Upper lobe of right lung (tissue), 1 donor: ENCODE measurements around the gene NCKAP5. TPM values are rescaled to one million over a fixed set of nuclear protein-coding genes. Genes with fewer than 3 reads are reported as not detected.

Experiments used
- ATAC-seq: fragments of 200-7000 bp; cut with Tn5 transposase; one replicate; pipeline ENCODE4 v1.9.1; 2020; ENCODE audit warnings: mild to moderate bottlenecking, moderate library complexity
- DNase-seq: peaks from one replicate; pipeline ENCODE4 v3.0.0-alpha.2; 2020
- H3K27ac ChIP-seq: fragments of 200-600 bp; one replicate; pipeline ENCODE4 v1.8.0; 2022
- H3K27me3 ChIP-seq: fragments of 200-600 bp; one replicate; pipeline ENCODE4 v1.8.0; 2022; ENCODE audit warnings: mild to moderate bottlenecking
- H3K36me3 ChIP-seq: fragments of 200-600 bp; one replicate; pipeline ENCODE4 v1.8.0; 2022
- H3K4me1 ChIP-seq: fragments of 200-600 bp; one replicate; pipeline ENCODE4 v1.8.0; 2022
- H3K4me3 ChIP-seq: fragments of 200-600 bp; one replicate; pipeline ENCODE4 v1.8.0; 2022; ENCODE audit warnings: mild to moderate bottlenecking
- H3K9me3 ChIP-seq: fragments of 200-600 bp; one replicate; pipeline ENCODE4 v1.8.0; 2022
- intact Hi-C: fragments of 100-400 bp; cut with DNase I; formaldehyde crosslinking; loops from one replicate; pipeline ENCODE4 v1.11.0; 2022
- total RNA-seq: library from RNA; stranded (reverse); fragmentation: NEBNext Ultra II Directional; extraction: Animal tissue kit (Norgen Biotek cat#: 25700); gene quantifications from one replicate; pipeline ENCODE4 v1.2.1, GENCODE V29; 2021
- TF ChIP-seq, protein P1 (sequence below): fragments of 200-600 bp; IDR thresholded peaks from one replicate; pipeline ENCODE4 v1.8.0; 2022; ENCODE audit warnings: antibody characterized with exemption
- donor health status: DM: no; HTN: yes; CAD: no; lungs with severe emphysema.

NCKAP5 gene
- total RNA-seq, 1 donor from 2014 or later = 40.8 TPM

DNA sequence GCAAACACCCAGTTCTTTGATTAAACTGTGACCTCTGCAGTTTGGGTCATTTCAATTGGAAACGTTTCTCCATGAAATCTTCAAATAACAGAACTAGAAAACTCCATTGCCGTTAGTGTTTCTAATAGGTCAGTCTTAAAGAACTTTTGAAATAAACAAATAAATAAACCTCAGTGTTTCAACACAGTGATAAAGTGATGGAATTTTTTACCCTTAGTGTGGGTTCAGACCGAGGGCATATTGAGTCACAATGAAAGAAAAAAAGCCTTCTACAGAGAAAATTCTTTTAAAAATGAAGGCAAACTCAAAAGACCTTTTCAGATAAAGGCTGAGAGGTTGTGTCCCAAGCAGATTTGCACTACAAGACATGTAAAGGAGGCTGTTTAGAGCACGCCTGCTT lies 149.6 kb downstream of the NCKAP5 start:
- Histone ChIP-seq H3K27ac (no peak overlapping the region), H3K27me3 (no peaks in the 10 kb centered on the region), H3K9me3 (no peaks in the 10 kb centered on the region), H3K4me3 (no peak overlapping the region), H3K4me1 (no peaks in the 10 kb centered on the region), H3K36me3 (no peaks in the 10 kb centered on the region)
- TF ChIP-seq, protein P1, sequence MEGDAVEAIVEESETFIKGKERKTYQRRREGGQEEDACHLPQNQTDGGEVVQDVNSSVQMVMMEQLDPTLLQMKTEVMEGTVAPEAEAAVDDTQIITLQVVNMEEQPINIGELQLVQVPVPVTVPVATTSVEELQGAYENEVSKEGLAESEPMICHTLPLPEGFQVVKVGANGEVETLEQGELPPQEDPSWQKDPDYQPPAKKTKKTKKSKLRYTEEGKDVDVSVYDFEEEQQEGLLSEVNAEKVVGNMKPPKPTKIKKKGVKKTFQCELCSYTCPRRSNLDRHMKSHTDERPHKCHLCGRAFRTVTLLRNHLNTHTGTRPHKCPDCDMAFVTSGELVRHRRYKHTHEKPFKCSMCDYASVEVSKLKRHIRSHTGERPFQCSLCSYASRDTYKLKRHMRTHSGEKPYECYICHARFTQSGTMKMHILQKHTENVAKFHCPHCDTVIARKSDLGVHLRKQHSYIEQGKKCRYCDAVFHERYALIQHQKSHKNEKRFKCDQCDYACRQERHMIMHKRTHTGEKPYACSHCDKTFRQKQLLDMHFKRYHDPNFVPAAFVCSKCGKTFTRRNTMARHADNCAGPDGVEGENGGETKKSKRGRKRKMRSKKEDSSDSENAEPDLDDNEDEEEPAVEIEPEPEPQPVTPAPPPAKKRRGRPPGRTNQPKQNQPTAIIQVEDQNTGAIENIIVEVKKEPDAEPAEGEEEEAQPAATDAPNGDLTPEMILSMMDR = no peak
- DNase-seq (no peak), ATAC-seq (no peak)
- intact Hi-C loops = no loop called here

DNA sequence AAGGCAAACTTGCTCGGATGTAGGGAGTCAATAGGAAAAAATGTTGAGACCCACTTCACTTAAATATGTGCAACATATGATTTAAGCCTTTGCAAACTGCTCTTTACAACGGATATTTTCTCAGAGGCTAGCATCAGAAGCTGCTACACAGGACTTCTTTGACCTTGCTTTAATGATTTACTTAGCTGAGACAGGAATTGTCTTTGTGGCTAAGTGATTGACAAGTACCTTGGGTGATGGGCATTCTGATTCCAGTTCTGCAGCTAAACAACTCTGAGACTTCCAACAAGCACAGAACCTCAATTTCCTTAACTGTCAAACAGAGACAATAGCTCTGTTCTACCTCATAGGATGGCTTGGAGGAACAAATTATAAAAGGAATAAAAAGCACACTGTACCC lies 150.2 kb downstream of the NCKAP5 start:
- no peaks in the 10 kb centered on the region for H3K36me3 ChIP-seq
- no peak overlapping the region for H3K4me3 ChIP-seq
- no peaks in the 10 kb centered on the region for H3K27me3 ChIP-seq
- H3K27ac ChIP-seq = no peak overlapping the region
- no peak for DNase-seq
- no peak for ATAC-seq
- intact Hi-C loops = no loop called here
- no peaks in the 10 kb centered on the region for H3K9me3 ChIP-seq
- TF ChIP-seq, protein P1 = no peak
- no peaks in the 10 kb centered on the region for H3K4me1 ChIP-seq

DNA sequence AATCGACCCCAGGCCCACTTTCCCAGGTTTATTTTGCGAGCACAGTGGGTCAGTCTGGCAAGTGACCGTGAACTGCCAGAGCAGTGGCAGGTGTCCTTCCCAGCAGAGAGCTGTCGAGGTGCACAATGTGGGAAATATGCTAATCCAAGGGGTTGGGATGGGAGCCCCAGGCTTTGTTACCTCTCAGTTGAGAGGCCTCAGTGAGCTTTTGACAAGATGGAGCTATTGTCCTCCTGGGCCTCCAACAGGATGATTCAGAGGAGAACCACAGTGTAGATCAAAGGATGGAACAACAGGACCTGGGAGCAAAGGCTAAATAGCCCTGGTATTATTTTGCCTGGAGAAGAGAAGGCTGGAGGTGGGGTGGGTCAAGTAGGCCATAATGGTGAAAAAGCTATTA lies 150.8 kb downstream of the NCKAP5 start:
- DNase-seq (no peak), ATAC-seq (no peak)
- intact Hi-C loops = no loop called here
- Histone ChIP-seq H3K9me3 (no peaks in the 10 kb centered on the region), H3K36me3 (no peaks in the 10 kb centered on the region), H3K4me3 (no peak overlapping the region), H3K27me3 (no peaks in the 10 kb centered on the region), H3K4me1 (no peaks in the 10 kb centered on the region), H3K27ac (no peak overlapping the region)
- TF ChIP-seq, protein P1 = no peak

DNA sequence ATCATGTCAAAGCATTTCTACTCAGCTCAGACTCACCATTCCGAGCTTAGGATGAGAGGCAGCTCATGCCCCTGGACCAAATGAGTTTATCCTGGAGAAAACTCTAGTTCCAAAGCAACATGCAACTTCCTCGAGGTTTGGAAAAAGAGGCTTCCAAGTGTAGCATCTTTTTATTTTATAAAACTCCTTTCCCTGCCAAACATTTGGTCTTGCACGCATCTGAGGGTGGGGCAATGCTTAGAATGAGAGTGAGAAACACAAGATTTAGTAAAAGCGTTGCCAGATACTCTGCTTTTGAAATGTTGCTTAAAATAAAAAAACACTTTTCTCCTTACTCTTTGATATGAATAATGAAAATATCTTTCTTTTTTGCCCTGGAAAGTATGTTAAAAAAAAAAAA lies 151.5 kb downstream of the NCKAP5 start:
- no peaks in the 10 kb centered on the region for H3K36me3 ChIP-seq
- H3K4me1 ChIP-seq = no peaks in the 10 kb centered on the region
- intact Hi-C loops = no loop called here
- no peaks in the 10 kb centered on the region for H3K9me3 ChIP-seq
- no peak overlapping the region for H3K27ac ChIP-seq
- no peak for DNase-seq
- ATAC-seq = no peak
- TF ChIP-seq, protein P1 = no peak
- no peaks in the 10 kb centered on the region for H3K27me3 ChIP-seq
- no peak overlapping the region for H3K4me3 ChIP-seq

DNA sequence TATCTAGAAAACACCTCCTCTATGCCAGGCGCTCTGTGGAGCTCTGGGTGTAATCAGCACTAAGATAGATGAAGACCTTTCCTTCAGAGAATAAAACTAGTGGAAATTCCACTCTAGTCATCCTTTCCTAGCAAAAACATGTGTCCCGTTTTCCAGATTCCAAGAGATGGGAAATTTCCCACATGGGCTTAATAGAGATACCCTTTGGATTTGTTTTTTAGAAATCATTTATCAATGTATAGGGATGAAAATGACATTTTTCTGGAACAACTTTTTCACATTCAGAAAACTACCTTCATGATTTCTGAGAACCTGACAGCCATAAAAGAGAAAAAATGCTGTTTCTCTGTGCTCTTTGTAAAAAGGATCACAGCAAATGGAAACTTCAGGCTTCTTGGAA lies 152.1 kb downstream of the NCKAP5 start:
- Histone ChIP-seq H3K9me3 (no peaks in the 10 kb centered on the region), H3K27ac (no peak overlapping the region), H3K4me3 (no peak overlapping the region), H3K4me1 (no peaks in the 10 kb centered on the region), H3K36me3 (no peaks in the 10 kb centered on the region), H3K27me3 (no peaks in the 10 kb centered on the region)
- intact Hi-C loops = no loop called here
- TF ChIP-seq, protein P1 = no peak
- DNase-seq = no peak
- no peak for ATAC-seq

DNA sequence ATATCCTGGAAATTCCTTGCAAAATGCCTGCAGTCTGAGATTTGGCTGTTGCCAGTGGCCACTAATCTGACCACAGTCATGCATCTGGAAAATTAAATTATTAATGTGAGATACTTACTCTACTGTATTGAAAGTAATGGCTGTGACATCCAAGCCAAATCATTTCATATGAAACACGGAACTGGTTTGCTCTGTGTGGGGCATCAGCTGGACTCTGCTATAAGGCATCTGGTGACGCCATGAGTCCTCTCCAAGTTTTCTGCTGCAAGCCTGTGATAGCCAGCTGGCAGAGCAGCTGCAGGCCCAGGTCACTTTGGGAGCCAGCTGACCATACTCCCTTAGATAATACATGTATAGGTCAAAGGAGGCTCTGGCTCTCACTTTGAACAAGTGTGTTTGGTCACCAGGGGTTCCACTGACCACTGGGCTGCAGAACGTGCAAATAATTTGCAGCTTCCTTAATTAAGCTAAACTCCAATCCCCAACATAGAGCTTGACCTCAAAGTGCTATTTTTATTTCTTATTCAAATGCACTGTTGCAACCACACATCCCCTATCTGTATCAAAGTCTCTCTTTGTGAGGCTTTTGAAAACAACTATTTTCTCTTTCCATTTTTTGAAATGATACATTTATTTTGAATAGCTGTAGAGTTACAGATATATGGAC lies 152.9 kb downstream of the NCKAP5 start:
- TF ChIP-seq, protein P1 = no peak
- H3K4me3 ChIP-seq = no peak overlapping the region
- no peaks in the 10 kb centered on the region for H3K4me1 ChIP-seq
- no peaks in the 10 kb centered on the region for H3K9me3 ChIP-seq
- ATAC-seq (peak; percentile 26), DNase-seq (no peak)
- H3K36me3 ChIP-seq = no peaks in the 10 kb centered on the region
- H3K27me3 ChIP-seq = no peaks in the 10 kb centered on the region
- intact Hi-C loops = no loop called here
- H3K27ac ChIP-seq = no peak overlapping the region
